ENCODE results near the gene DKK3.

DKK3 gene

GRCh38 chr11:11967669-11968510 lies 40.5 kb downstream of the DKK3 start:
- no peak for DNase-seq (ENCODE audit: low read depth in 2 of 2)

GRCh38 chr11:11966826-11967668 lies 41.4 kb downstream of the DKK3 start:
- DNase-seq (ENCODE audit: low read depth in 2 of 2) = peak; percentile 47 to 72

- DNase-seq (ENCODE audit: low read depth in 2 of 2) = no peak
Measured at GRCh38 chr11:11966354-11966741, 42.1 kb downstream of the DKK3 start.

- no peak for DNase-seq (ENCODE audit: low read depth in 2 of 2)
Measured at GRCh38 chr11:11965656-11966353, 42.6 kb downstream of the DKK3 start.

- no peak for DNase-seq (ENCODE audit: low read depth in 2 of 2)
Measured at GRCh38 chr11:11965192-11965591, 43.2 kb downstream of the DKK3 start.

GRCh38 chr11:11964774-11965150 lies 43.7 kb downstream of the DKK3 start:
- DNase-seq (ENCODE audit: low read depth in 2 of 2) = no peak

- no peak for DNase-seq (ENCODE audit: low read depth in 2 of 2)
Measured at GRCh38 chr11:11963842-11964773, 44.3 kb downstream of the DKK3 start.

- DNase-seq (ENCODE audit: low read depth in 2 of 2) = no peak
Measured at GRCh38 chr11:11963067-11963466, 45.4 kb downstream of the DKK3 start.

- no peak for DNase-seq (ENCODE audit: low read depth in 2 of 2)
Measured at GRCh38 chr11:11961399-11962028, 46.9 kb downstream of the DKK3 start.

GRCh38 chr11:11960687-11961086 lies 47.7 kb downstream of the DKK3 start:
- no peak for DNase-seq (ENCODE audit: low read depth in 2 of 2)

GRCh38 chr11:11959601-11960000 lies 48.8 kb downstream of the DKK3 start:
- no peak for DNase-seq (ENCODE audit: low read depth in 2 of 2)

- DNase-seq (ENCODE audit: low read depth in 2 of 2) = no peak
Measured at GRCh38 chr11:11958403-11959231, 49.8 kb downstream of the DKK3 start.

GRCh38 chr11:11956006-11956405 lies 52.4 kb downstream of the DKK3 start:
- DNase-seq (ENCODE audit: low read depth in 2 of 2) = no peak

GRCh38 chr11:11952036-11952435 lies 56.4 kb downstream of the DKK3 start:
- no peak for DNase-seq (ENCODE audit: low read depth in 2 of 2)

GRCh38 chr11:11949482-11949881 lies 58.9 kb downstream of the DKK3 start:
- no peak for DNase-seq (ENCODE audit: low read depth in 2 of 2)

GRCh38 chr11:11948242-11948947 lies 60.0 kb downstream of the DKK3 start:
- DNase-seq (ENCODE audit: low read depth in 2 of 2) = no peak

GRCh38 chr11:11947825-11948224 lies 60.6 kb downstream of the DKK3 start:
- DNase-seq (ENCODE audit: low read depth in 2 of 2) = no peak

GRCh38 chr11:11946878-11947277 lies 61.5 kb downstream of the DKK3 start:
- DNase-seq (ENCODE audit: low read depth in 2 of 2) = no peak

GRCh38 chr11:11946180-11946579 lies 62.2 kb downstream of the DKK3 start:
- no peak for DNase-seq (ENCODE audit: low read depth in 2 of 2)
